CD4-positive, alpha-beta T cell treated with Interleukin-21 for 1 hour (primary cell): ENCODE measurements around the gene HS6ST1.

Experiments used
- DNase-seq: peaks from one replicate; pipeline ENCODE4 v3.0.0-alpha.2; 2020

The HS6ST1 gene

DNA sequence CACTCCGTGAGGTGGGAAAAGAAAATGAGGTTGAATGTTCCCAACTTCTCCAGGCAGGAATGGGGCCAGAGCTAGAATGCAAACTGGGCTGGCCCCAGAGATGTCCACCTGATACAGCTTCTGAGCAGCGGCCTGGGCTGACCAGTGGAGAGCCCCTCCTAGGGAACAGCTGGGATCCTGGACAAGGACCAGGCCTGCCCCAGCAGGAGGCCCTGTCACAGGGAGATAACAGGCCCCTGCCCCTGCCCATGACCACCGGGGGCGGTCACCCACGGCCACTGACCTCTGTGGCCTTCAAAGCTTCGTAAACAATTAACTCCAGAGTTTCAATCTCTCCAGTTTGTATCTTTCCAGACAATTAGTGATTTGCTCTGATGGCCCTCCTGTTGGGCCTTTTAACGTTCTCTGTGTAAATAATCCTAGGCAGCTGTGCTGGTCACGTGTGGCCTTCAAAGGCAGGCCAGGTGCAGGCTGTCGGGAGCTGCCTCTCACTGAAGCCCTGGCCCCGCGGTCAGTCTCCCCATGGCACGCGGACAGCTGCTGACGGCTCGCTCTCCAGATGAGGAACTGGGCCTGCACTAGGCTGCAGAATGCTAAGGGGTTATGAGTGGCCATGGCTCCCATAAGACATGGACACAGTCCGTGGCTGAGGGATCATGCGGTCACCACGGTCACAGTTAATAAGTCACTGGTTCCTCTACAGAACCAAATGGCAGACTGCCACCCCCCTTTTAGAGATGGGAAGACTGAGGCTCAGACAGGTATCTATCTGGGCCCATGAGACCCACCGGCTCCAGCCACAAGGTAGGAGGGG is 9.2 kb downstream of the HS6ST1 start:
- no peak for DNase-seq

DNA sequence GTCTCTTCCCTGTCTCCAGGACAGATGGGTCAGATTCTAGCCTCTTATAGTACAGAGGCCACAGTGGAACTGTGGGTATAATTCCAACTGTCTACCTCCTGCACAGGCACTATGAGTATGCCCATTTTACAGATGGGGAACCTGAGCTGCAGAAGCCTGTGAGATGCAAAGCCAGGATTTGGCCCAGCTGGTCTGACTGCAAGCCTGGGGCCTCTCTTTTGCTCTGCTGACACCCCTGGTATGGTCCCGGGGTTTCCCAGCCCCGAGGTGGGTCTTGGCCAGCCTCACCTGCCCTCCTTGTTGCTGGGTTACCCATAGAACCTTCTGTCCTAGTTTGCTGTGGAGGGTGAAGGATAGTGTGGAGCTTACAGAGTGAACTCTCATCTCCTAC is 9.8 kb downstream of the HS6ST1 start:
- no peak for DNase-seq

DNA sequence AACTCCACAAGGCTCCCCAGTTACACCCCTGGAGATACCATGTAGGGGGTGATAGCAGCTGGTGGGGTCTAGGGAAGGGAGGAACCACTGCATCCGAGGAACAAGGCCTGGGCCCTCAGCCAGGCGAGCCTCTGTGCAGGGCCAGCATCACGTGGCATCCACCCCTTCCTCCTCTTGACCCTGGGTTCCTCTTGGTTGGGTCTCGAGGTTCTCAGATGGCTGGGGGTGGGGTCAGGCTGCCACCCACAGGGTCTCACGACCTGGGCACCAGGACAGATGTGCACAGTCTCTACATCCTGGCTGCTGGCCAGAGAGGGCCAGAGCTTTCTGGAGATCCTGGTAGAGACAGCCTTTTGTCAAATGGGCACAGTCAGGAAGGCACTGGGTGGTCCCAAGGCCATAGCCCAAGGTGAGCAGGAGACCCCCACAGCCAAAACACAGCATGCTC is 10.4 kb downstream of the HS6ST1 start:
- DNase-seq, result no peak

DNA sequence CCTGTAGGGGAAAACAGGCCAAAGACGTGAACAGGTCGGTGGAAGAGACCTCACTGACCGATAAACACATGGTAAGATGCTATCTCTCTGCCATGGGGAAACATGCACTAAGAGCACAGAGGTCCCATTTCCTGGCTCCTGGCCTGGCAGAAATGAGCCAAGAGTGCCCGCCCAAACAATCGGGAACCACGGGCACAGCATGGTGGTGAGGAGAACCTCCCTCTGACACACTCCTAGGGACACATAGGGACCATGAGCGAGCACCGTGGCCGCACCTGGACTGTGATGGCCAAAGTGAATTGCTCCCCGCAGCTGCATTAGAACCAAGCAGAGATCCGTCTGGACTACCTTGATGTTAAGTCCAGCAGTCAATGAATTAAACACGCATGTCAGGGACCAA is 11.1 kb downstream of the HS6ST1 start:
- DNase-seq, result no peak

DNA sequence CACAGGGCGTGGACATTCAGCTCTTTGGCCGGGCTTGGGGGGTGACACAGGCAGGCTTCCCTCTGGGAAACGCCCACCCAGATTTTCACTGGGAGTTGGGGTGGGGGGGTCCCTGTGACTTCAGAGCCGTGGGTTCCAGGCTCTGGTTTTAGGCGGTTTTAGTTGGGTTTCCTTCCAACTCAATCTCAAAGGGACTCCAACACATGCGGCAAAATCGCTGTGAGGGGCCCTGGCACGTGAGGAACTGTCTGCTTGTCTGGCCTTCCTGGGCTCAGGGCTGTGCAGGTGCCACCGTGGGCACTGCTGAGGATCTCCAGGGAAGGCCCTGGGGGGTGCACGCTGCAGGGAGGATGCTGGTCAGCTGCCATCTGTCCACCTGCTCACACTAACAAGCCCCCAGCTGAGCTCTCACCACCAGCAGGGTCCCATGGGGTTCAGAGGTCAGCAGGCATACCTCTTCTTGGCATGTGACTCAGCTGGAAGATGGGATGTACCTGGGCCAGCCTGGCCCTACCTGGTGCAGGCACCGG is 11.7 kb downstream of the HS6ST1 start:
- DNase-seq, result no peak

DNA sequence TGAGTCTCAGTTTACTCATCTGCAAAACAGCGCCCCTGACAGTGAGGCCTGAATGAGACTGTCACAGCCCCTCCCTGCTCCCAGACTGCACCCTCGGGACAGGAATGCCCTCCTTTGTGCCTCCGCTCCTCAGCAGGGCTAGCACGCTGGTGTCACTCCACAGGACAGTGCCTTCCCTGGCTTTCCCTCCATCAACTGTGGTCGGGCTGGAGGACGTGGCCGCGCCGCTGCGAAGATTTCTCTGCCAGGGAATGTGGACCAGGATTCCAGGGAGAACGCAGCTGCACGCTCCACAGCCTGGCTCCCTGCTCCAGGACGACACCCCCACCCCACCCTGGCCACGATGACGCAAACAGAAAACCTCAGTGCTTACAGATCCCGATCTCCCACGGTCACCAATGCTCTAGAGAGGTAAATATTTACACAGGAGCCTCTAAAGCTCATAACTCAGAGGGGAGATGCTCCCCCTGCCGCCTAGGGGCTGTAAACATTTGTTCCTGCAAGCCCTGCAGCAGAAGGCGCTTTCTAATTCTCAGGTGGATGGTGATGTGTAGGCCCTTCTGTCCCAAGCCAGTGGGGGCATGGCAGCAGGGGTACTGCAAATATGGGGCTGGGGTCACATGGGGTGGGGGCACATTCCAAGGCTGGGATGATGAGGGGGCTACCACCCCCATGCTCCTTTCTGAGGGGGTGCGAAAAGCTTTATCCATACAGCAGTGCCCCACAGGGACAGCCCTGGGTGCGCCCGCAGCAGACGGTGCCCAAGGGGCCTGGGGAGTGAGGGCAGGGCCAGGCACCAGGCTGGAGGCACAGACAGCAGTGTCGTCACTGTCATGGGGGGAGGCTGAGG is 12.4 kb downstream of the HS6ST1 start:
- DNase-seq, result no peak

DNA sequence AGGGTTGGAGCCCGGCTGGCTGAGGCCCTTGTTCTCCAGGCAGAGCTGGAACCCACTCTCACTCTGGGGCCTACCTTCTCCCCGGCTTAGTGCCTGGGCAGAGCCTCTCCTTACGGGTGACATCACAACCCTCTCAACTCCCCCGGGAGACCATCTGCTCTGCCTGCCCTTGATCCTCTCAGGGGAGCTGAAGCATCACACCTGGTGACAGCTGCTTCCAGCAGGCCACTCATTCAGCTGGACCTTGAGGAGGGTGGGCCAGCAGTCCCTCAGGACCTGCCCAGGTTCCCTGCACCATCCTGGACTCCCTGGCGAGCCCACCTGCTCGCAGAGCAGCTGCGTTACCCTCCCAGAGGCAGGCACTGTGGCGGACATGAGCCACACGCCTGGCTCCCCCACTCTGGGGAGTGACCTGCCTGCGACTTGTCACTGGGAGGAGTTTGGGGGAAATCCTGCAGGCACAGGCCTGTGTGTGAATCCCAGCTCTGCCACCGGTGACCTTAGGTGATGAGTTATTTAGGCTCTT is 13.1 kb downstream of the HS6ST1 start:
- DNase-seq, result no peak

DNA sequence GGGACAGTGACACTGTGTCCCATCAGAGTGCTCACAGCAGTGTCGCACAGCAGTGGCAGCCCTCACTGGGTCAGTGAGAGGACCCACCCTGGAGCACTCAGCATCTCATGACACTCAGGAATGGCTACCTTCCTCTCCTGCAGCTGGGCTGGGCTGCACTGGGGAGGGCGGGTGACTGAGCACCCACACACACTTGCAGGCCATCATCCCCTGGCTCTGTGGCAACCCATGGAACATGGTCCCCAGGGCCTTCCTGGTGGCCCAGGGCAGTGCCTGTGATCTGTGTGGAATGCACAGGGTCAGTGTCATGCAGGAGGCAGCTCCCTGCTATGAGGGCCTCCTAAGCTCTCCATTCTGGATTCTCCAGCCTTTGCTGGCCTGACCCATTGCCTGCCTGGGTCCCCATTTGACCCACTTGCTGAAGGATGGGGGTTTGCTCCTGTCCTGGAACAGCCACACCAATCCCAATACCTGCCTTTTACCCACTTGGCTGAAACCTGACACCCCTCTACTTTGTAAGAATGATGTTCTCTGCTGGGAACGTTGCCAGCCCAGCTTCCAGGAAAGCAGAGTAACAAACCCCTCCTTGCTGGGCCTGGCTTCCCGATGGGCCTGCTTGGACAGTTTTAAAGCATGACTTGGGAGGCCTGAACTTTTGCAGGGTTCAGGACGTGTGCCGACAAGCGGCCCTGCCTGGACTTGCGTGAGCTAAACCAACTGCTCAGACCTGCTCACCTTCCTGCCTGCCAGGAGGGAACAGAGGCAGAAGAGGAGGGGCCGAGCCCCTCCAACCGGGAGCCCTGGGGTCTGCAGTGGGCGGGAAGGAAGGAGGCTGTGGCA is 13.7 kb downstream of the HS6ST1 start:
- DNase-seq, result no peak

DNA sequence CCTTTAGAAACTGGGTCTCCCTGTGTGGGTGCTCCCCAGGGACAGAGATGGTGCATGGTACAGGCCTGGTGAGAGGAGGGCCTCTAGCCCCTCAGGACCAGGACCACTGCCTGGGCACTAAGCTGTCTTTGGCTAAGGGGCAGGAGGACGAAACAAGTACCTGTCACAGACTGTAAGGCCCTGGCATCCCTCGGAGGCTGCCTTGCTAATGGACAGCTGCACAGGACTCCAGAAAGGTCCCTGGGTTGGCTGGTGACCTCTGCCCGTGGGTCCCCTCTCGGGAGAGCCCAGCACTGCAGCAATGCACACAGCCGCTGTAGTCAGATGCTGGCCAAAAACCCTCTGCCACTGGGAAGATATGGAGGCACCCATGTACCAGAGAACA is 14.3 kb downstream of the HS6ST1 start:
- no peak for DNase-seq

DNA sequence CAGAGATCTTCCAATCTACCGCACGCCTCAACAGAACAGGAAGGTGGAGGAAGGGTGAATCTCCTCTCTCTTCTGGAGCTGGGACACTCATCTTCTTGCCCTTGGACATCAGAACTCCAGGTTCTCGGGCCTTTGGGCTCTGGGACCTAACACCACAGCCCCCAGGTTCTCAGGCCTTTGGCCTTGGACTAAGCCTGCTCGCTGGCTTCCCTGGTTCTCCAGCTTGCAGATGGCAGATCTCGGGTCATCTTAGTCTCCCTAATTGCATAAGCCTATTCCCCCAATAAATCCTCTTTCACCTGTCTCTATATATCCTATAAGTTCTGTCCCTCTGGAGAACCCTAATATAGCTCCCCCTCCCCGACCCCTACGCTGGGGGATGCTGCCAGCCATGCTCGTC is 14.8 kb downstream of the HS6ST1 start:
- DNase-seq, result no peak

DNA sequence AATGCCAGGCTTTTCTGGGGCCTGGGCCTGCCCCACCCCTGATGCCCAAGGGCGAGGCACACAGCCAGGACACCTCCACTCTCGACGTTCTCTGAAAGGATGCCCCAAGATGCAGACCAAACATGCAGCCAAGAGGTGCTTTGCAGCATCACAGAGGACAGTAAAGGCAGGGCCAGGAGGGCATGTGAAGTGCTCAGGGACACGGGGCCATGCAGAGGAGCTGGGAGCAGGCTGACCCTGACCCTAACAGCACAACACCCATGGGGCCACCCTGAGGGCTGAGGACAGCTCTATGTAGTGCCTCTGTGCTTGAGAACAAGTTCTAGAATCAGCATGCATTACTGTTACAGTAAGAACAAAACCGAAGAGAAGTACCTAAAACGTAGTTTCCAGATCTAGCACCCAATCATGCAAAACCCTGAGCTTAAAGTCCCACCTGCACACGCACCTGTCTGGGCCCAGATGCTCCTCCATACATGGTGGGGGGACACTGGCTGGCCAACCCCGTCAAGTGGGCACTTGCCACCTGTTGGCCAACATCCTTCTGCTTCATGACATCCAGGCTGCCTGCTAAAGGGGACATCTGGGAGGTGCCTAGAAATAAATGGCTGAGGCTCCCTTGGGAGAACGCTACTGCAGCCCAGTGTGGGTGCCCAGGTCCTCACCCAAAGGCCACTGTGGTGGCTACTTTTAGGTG is 15.4 kb downstream of the HS6ST1 start:
- DNase-seq, result no peak

DNA sequence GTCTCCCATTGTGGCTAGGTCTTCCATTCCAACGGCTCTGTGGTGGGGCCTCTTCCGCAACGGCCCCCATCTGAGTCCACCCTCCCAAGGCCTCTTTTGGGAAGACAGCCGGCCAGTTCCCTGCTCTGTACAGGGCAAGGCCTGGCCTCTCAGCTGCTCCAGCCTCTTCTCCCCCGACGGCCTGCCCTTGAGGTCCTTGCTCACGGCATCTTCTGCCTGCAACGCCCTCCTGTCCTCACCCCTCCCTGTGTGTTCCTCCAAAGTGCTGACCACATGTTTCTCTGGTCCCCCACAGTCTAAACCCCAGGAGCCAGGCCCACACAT is 16.0 kb downstream of the HS6ST1 start:
- DNase-seq, result no peak

DNA sequence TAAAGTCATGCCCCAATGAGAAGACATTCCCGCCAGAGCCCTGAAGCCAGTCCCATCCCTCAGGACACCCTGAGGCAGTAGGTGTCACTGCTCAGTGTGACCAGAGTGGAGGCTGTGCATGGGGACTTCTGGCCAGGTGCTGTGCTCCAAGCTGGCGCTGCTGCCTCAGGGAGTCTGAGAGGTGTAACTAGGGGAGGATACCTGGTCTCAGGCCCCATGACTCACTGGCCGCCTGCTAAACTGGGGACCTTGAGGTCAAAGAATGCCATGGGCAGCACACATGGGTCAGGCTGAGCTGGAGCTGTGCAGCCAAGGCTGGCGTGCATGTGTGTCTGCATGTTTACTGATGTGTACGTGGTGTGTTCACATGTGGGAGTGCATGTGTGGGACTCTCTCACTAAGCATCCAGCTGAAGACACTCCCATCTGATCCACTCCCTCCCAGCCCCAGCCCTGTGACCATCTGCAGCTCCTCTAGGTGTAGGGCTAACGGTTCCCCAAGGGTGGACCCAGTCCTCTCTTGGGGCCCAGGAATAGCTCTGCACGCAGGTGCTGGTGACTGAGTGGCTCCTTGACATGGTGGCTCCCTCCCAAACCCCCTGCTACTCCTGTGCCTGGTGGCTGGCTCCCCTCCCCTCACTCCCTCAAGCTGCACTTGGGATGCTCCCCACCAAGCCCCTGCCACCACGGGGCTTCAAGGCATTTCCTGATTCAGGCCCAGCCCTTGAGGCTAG is 16.5 kb downstream of the HS6ST1 start:
- no peak for DNase-seq

DNA sequence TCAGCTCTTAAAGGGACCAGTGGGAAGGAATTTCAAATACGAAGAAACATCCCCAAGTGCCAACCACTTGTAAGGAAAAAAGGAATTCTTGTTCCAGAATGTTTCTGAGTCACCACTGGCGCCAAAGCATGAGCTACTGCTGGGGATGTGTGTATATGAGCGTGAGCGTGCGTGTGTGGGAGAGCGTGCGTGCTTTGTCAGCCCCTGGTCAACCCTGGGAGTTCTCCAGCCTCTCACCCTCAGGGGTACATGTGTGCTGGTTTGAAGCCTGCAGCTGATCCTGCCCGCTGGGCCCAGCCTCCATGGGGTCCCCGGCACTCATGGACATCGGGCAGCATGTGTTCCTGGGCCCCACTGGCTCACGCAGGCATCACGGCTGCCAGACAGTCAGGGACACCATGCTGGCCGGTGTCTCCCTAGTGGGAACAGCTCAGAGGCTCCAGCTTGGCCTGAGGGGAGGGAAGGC is 17.1 kb downstream of the HS6ST1 start:
- DNase-seq, result no peak

DNA sequence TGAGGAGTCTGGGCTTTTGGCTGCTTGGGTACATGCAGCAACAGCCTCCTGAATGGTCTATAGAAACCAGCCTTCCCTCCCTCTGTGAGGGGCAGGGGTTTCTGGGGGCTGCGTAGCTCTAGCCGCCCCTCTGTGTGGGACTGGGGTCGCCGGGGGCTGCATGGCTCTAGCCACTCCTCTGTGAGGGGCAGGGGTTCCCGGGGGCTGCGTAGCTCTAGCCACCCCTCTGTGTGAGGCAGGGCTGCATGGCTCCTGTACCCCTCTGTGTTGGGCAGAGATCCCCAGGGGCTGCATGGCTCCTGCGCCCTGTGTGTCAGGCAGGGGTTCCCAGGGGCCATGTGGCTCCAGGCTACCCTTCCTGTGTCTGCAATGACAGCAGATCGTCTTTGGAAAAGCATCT is 17.6 kb downstream of the HS6ST1 start:
- DNase-seq, result no peak

DNA sequence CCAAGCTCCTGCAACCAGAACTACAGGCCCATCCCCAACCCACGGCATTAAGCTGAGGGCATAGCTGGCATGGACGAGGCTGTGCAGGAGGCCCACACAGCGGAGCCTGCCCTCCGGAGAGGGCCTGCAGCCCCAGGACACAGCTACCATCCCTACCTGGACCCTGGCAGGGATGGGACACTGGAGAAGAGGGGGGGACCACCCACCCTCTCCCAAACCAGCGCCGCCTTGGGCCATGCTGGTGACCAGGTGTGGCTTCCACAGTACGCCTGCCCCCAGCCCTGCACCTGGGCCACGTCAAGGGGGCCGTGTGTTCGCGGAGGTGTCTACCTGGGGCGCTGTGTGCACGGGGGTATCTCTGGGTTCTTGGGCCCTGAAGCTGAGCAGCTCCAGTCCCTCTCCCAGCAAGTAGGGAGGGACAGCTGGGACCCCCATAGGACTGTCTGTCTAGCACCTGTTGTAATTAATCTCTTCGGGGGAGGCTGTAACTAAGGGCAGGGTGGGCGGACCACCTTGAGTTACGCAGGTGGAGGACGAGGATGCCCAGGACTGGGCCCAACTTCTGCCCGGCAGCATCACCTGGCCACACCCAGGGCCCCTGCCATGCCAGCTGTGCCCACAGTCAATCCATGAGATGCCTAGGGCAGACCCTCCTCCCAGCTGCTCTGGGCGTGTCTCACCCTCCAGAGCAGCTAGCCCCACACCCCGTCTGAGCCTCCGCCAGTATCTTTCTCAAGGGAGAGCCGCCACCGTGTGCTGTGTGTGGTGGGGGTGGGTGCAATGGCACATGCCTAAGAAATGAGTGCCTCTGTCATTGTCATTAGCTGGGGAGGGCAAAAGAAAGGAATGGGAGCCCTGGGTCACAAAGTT is 18.3 kb downstream of the HS6ST1 start:
- no peak for DNase-seq

DNA sequence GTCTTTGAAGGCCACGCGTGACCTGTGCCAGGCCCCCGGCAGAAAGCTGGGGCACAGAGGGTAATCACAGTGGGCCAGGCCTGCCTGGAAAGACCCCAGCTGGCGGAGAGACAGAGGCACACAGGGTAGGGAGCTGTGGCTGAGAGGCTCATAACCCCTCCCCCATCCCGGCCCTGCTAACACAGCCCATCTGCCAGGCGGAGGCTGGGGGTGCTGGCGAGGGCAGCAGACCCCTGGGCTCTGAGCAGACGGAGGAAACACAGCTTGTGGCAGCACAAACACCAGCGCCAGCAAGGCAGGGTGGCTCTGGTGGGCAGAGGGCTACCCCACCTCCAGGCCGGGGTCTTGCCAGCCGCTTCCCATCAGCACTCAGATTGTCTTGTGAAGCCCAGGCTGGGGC is 19.0 kb downstream of the HS6ST1 start:
- DNase-seq, result no peak

DNA sequence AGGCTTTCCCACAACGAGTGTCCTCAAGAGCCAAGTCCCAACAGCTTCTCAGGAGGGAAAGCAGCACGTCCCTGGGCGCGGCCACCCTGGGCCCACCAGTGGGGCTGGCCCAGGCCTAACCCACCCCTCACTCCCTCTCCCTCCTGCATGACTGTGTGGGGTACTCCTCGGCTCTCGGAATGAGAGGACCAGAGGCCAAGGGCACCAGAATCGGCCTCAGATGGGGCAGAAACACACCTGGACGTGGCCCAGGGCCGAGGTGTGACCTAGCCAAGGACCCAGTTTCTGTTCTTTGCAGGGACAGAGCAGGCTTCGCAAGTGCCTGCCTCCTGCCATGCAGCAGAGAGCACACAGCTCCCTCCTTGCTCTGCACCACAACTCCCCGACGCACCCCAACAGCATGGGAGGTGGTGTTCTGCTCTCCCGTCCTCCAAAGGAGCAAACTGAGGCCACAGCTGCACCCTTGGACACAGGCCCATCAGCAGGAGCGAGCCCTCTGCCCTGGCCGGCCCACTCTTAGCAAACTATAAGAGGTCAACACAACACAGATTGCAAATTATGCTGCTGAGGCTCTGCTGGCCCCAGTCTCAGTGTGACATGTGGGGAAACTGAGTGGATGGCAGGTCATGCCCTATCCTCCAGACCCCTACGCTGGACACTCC is 19.7 kb downstream of the HS6ST1 start:
- DNase-seq, result no peak

DNA sequence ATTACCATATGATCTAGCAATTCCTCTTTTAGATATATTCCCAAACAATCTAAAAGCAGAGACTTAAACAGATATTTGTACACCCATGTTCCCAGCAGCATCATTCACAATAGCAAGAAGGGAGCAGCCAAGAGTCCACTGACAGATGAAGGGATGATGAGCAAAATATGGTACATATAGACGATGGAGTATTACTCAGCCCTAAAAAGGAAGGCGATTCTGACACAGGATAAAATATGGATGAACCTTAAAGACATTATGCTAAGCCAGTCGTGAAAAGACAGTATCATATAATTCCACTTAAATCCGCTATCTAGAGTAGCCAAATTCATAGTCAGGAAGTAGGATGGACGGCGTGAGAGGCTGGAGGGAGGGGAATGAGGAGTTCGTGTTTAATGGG is 20.4 kb downstream of the HS6ST1 start:
- no peak for DNase-seq
